ENCODE data around the gene GGA2.

GGA2 gene

GRCh38 chr16:23414731-23415130, 95.6 kb downstream of the GGA2 start:
- CTCF ChIA-PET = interaction anchor here (0.9 to 4.8 kb wide), 7 partner anchors 9 to 238 kb away, joined by 4 to 49 read pairs (median 6); partner anchors contain the start of gene SCNN1G
- no peak for DNase-seq (ENCODE audit: extremely low spot score)
- no peak for TF ChIP-seq CTCF (IDR thresholded peaks at IDR 0.05; ENCODE audit: control extremely low read depth, extremely low read depth, low read depth, missing control alignments)

More at GRCh38 chr16:23414731-23415130, 95.6 kb downstream of the GGA2 start:
- POLR2A ChIA-PET = no interaction called here
